Measurements from ENCODE around the gene CTBP1.

Gene CTBP1

DNA sequence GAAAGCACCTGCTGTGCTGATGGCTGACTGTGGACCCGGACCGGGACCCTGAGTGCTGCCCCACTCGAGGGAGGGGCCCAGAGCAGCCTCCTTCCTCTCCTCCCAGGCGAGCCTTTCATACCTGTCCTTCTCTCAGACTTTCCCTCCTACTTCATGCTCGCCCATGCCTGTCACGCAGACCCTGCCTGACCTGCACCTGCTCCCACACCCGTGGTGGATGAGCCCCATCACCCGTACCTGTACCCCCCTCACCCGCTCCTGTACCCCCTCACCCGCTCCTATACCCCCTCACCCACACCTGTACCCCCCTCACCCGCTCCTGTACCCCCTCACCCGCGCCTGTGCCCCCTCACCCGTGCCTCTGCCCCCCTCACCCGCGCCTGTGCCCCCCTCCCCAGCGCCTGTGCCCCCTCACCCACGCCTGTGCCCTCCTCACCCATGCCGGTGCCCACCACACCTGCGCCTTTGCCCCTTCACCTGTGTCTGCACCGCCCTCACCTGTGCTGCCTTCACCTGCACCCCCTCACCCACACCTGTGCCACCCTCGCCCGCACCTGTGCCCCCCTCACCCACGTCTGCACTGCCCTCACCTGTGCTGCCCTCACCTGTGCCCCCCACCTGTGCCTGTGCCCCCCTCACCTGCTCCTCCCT lies 46.6 kb upstream of the CTBP1 start:
- TF ChIP-seq, protein P1, sequence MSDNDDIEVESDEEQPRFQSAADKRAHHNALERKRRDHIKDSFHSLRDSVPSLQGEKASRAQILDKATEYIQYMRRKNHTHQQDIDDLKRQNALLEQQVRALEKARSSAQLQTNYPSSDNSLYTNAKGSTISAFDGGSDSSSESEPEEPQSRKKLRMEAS (IDR thresholded peaks at IDR 0.05) = no peak
- TF ChIP-seq TAF1 (IDR thresholded peaks at IDR 0.05; ENCODE audit: low read depth) (no peak), REST (IDR thresholded peaks at IDR 0.05; ENCODE audit: low read depth) (no peak), RAD21 (IDR thresholded peaks at IDR 0.05; ENCODE audit: low read depth) (no peak), FOXM1 (IDR thresholded peaks at IDR 0.05; ENCODE audit: borderline replicate concordance, low read depth) (no peak), TCF12 (IDR thresholded peaks at IDR 0.05; ENCODE audit: low read depth) (no peak), EGR1 (IDR thresholded peaks at IDR 0.05) (no peak), CREB1 (IDR thresholded peaks at IDR 0.05; ENCODE audit: low read depth) (no peak), EP300 (IDR thresholded peaks at IDR 0.05; ENCODE audit: borderline replicate concordance) (no peak), ZBTB7A (IDR thresholded peaks at IDR 0.05; ENCODE audit: low read depth) (no peak), CEBPB (IDR thresholded peaks at IDR 0.05) (no peak), TEAD4 (IDR thresholded peaks at IDR 0.05) (no peak), YY1 (IDR thresholded peaks at IDR 0.05; ENCODE audit: low read depth) (no peak), NFIC (IDR thresholded peaks at IDR 0.05) (no peak)
- TF ChIP-seq, protein P2, sequence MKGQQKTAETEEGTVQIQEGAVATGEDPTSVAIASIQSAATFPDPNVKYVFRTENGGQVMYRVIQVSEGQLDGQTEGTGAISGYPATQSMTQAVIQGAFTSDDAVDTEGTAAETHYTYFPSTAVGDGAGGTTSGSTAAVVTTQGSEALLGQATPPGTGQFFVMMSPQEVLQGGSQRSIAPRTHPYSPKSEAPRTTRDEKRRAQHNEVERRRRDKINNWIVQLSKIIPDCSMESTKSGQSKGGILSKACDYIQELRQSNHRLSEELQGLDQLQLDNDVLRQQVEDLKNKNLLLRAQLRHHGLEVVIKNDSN (IDR thresholded peaks at IDR 0.05) = no peak

DNA sequence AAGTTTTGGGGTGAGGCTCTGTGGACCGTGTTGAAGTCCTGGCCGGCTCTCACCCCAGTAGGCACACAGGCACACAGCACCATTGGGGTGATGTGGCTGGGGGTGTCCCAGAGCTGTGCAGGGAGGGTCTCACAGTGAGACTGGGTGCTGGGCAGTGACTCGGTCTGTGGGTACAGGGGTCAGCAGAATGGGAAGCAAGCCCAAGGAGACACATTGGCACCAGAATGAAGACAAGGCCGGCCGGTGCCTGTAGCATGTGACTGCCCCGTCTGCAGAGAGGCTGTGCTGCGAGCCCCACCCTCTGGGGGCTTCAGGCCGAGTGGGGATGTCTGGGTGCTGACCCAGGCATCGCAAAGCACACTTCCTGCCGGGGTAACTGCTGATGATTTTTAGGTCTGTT lies 46.0 kb upstream of the CTBP1 start:
- TF ChIP-seq TEAD4 (IDR thresholded peaks at IDR 0.05) = no peak
- no peak for TF ChIP-seq EP300 (IDR thresholded peaks at IDR 0.05; ENCODE audit: borderline replicate concordance)
- TF ChIP-seq FOXM1 (IDR thresholded peaks at IDR 0.05; ENCODE audit: borderline replicate concordance, low read depth) = no peak

DNA sequence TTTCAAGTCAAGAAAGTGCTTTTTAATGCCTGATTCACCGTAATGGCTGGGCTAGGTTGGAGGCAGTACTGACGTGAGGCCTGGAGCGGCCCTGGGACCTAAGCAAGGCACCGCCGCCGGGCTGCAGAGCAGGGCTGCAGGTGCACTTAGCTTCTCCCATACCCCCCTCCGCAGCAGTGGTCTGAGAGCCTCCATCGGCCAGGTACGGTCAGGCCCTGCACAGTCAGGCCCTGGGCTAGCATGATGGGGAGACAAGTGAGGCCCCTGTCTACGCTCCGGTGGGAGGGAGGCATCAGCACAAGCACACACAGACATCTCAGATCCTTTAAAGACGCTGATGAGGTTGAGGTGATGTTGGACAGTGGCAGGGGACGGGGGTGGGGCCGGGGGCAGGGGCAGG lies 45.5 kb upstream of the CTBP1 start:
- TF ChIP-seq TCF12 (IDR thresholded peaks at IDR 0.05; ENCODE audit: low read depth) (no peak), EP300 (IDR thresholded peaks at IDR 0.05; ENCODE audit: borderline replicate concordance) (no peak), FOXM1 (IDR thresholded peaks at IDR 0.05; ENCODE audit: borderline replicate concordance, low read depth) (no peak), ZBTB7A (IDR thresholded peaks at IDR 0.05; ENCODE audit: low read depth) (no peak), REST (IDR thresholded peaks at IDR 0.05; ENCODE audit: low read depth) (no peak)
- TF ChIP-seq, protein P2 (IDR thresholded peaks at IDR 0.05) = no peak
- TF ChIP-seq, protein P1 (IDR thresholded peaks at IDR 0.05) = no peak

DNA sequence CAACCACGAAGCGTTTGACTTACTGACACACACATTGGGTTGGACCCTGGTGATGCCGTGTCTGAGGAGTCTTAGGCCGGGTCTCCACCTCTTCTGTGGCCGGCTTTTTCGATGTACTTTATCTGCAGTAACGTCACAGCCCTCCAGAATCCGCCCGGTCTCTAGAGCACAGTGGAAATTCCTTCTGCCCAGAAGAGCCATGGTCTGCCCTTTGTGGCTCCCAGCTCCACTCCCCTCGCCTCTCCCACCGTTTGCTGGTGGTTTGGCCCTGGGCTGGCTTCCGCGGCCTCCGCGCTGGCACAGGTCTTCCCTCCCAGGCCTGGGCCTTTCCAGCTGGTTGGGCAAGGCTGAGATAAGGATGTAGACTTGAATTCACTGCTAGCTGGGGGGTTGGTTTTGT lies 45.1 kb upstream of the CTBP1 start:
- no peak for TF ChIP-seq YY1 (IDR thresholded peaks at IDR 0.05; ENCODE audit: low read depth)
- no peak for TF ChIP-seq TAF1 (IDR thresholded peaks at IDR 0.05; ENCODE audit: low read depth)

- TF ChIP-seq NFIC (IDR thresholded peaks at IDR 0.05) = no peak
- TF ChIP-seq, protein P1 (IDR thresholded peaks at IDR 0.05) = no peak
- TF ChIP-seq TCF12 (IDR thresholded peaks at IDR 0.05; ENCODE audit: low read depth) = no peak
- no peak for TF ChIP-seq ZBTB7A (IDR thresholded peaks at IDR 0.05; ENCODE audit: low read depth)
Observed at GRCh38 chr4:1293531-1293941, 44.6 kb upstream of the CTBP1 start.

DNA sequence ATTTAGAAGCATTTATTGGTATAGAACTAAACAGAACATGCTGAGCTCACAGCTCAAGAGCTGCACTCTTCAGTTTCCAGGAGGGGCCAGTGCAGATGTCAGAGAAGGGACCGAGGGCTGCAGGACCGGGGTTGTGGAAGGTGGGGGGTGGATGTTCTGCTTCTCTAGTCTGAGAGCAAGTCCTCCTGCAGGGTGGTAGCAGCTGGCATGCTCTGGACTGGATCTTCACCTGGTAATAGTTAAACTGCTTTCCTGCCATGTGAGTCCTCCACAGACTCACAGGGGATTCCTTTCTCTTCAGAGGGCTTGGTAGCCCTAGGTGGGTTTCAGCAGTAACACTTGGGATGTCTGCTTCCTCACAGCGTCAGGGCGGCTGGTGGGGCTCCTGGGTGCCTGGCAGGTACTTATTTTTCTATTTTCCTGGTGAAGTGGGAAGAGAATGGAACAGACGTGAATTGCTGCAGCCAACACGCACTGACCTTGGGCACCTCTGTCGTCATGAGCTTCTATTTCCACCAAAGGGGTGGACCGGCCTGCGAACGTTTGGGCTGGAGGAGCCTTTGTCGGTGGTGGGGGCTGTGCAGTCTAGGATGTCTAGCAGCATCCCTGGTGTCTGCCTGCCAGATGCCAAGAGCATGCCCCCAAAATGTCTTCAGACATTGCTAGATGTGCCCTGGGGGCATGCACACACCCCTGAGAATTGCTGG lies 43.2 kb upstream of the CTBP1 start:
- TF ChIP-seq NFIC (IDR thresholded peaks at IDR 0.05) = no peak
- TF ChIP-seq, protein P1 (IDR thresholded peaks at IDR 0.05) = no peak
- no peak for TF ChIP-seq RAD21 (IDR thresholded peaks at IDR 0.05; ENCODE audit: low read depth)
- TF ChIP-seq ZBTB7A (IDR thresholded peaks at IDR 0.05; ENCODE audit: low read depth) = no peak
- no peak for TF ChIP-seq EP300 (IDR thresholded peaks at IDR 0.05; ENCODE audit: borderline replicate concordance)
- no peak for TF ChIP-seq EGR1 (IDR thresholded peaks at IDR 0.05)
